Mucosa of descending colon (tissue), 3 donors: Measurements from ENCODE around the gene RHOG. TPM values are rescaled to one million over a fixed set of nuclear protein-coding genes. Genes with fewer than 3 reads are reported as not detected.

Experiments used
- ATAC-seq: fragments of 200-7000 bp; cut with Tn5 transposase; one replicate; pipeline ENCODE4 v1.9.1; 2020; ENCODE audit warnings: mild to moderate bottlenecking, moderate library complexity
- DNase-seq, 3 donors: peaks; one replicate each; pipeline ENCODE4 v3.0.0-alpha.2; 2020
- H3K36me3 ChIP-seq: fragments of 200-600 bp; one replicate; pipeline ENCODE4 v1.8.0; 2021; ENCODE audit warnings: low read depth, mild to moderate bottlenecking
- H3K4me1 ChIP-seq: fragments of 200-600 bp; one replicate; pipeline ENCODE4 v1.8.0; 2021; ENCODE audit warnings: low read depth, mild to moderate bottlenecking
- H3K4me3 ChIP-seq: fragments of 200-600 bp; one replicate; pipeline ENCODE4 v1.8.0; 2021; ENCODE audit warnings: mild to moderate bottlenecking
- H3K9me3 ChIP-seq: fragments of 200-600 bp; one replicate; pipeline ENCODE4 v1.8.0; 2021; ENCODE audit warnings: mild to moderate bottlenecking
- intact Hi-C, 2 donors: fragments of 100-400 bp; cut with DNase I in 1 of 2; cut with micrococcal nuclease in 1 of 2; formaldehyde crosslinking; loops; one replicate each; pipeline versions ENCODE4 v1.11.0 to v1.11.1; 2022; cut with DNase I, micrococcal nuclease
- total RNA-seq, 3 donors: library from RNA; stranded (reverse); fragmentation: NEBNext Ultra II Directional in 2 of 3; extraction: Animal tissue kit (Norgen Biotek cat#: 25700) in 2 of 3; gene quantifications; one replicate each; pipeline versions ENCODE4 v1.2.1 to v1.2.4, GENCODE V29; 2021 to 2023
- TF ChIP-seq, protein P1 (sequence below): fragments of 200-600 bp; IDR thresholded peaks from one replicate; pipeline ENCODE4 v1.8.0; 2022; ENCODE audit warnings: antibody characterized with exemption, mild to moderate bottlenecking
- donor health status: DM: no; HTN: no; CAD: no; lungs with moderate emphysema.
- donor health status: DM: no; HTN: no; CAD: no.
- donor health status: DM: no; HTN: yes; CAD: no.

Gene RHOG
- total RNA-seq, 3 donors from 2014 or later, result 62.7 to 77.2 (median 74.1) TPM

- H3K36me3 ChIP-seq, result no peaks in the 10 kb centered on the region
- intact Hi-C loops, result no loop called here
- H3K4me1 ChIP-seq, result peaks cover 19% of the 10 kb centered on the region
- H3K4me3 ChIP-seq, result no peak overlapping the region
- ATAC-seq (no peak), DNase-seq (no peak)
- TF ChIP-seq, protein P1, sequence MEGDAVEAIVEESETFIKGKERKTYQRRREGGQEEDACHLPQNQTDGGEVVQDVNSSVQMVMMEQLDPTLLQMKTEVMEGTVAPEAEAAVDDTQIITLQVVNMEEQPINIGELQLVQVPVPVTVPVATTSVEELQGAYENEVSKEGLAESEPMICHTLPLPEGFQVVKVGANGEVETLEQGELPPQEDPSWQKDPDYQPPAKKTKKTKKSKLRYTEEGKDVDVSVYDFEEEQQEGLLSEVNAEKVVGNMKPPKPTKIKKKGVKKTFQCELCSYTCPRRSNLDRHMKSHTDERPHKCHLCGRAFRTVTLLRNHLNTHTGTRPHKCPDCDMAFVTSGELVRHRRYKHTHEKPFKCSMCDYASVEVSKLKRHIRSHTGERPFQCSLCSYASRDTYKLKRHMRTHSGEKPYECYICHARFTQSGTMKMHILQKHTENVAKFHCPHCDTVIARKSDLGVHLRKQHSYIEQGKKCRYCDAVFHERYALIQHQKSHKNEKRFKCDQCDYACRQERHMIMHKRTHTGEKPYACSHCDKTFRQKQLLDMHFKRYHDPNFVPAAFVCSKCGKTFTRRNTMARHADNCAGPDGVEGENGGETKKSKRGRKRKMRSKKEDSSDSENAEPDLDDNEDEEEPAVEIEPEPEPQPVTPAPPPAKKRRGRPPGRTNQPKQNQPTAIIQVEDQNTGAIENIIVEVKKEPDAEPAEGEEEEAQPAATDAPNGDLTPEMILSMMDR, result no peak
- no peaks in the 10 kb centered on the region for H3K9me3 ChIP-seq
These were observed 2.6 kb upstream of the RHOG start for GRCh38 chr11:3843326-3843725.

DNA sequence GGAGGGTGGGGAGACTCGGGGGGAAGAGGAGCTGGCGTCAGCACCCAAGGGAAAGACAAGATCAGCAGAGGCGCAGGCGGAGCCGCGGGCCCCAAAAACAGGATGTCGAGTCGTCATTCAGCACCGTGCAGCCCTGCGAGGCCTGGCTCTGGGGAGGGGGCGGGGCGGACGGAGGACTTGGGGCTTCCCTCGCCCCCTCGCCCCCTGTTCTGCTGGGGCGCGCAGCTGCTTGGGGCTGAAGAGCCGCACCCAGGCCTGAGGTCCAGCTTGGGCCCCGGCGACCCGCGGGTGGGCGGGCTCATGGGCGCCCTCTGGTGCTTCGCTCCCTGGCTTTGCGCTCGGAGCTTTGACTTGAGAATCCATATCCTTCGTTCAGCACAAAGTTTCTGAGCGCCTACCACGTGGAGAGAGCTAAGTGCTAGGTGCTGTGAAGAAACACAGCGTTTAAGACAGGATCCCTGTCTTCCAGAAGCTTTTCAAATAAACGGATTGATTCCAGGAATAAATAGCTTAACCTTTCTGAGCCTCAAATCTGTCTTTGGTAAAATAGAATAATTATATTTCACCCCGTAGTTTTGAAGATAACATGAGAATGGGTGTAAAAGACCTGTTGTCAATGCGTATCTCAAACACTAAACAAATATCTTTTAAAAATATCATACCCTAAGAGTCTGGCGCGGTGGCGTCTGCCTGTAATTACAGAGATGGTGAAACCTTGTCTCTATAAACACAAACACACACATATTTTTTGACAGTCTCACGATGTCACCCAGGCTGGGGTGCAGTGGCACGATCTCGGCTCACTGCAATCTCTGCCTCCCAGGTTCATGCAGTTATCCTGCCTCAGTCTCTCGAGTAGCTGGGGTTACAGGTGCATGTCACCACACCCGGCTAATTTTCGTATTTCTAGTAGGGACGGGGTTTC, 929 bp upstream of the RHOG start:
- peak overlapping the region; percentile 59 for H3K4me3 ChIP-seq
- no peaks in the 10 kb centered on the region for H3K9me3 ChIP-seq
- ATAC-seq (peak; percentile 77), DNase-seq (peak; percentile 93 to 94 (median 93))
- intact Hi-C loops, result no loop called here
- H3K36me3 ChIP-seq, result no peaks in the 10 kb centered on the region
- peaks cover 27% of the 10 kb centered on the region for H3K4me1 ChIP-seq
- TF ChIP-seq, protein P1, result peak; percentile 72

GRCh38 chr11:3840004-3840869, 522 bp downstream of the RHOG start:
- ATAC-seq, result peak; percentile 60
- Histone ChIP-seq H3K9me3 (no peaks in the 10 kb centered on the region), H3K36me3 (no peaks in the 10 kb centered on the region), H3K4me3 (peak overlapping the region; percentile 59), H3K4me1 (peaks cover 39% of the 10 kb centered on the region)
- DNase-seq, result peak in 2 of 3 donors; percentile 39 to 65
- intact Hi-C loops, result no loop called here
- TF ChIP-seq, protein P1, result no peak

GRCh38 chr11:3838504-3838903, 2.3 kb downstream of the RHOG start:
- ATAC-seq, result no peak
- TF ChIP-seq, protein P1, result no peak
- peaks cover 50% of the 10 kb centered on the region for H3K4me1 ChIP-seq
- no peak overlapping the region for H3K4me3 ChIP-seq
- DNase-seq, result no peak
- no peaks in the 10 kb centered on the region for H3K9me3 ChIP-seq
- intact Hi-C loops, result no loop called here
- H3K36me3 ChIP-seq, result no peaks in the 10 kb centered on the region

GRCh38 chr11:3837793-3838192, 3.0 kb downstream of the RHOG start:
- TF ChIP-seq, protein P1, result no peak
- Histone ChIP-seq H3K9me3 (no peaks in the 10 kb centered on the region), H3K36me3 (no peaks in the 10 kb centered on the region), H3K4me3 (no peak overlapping the region), H3K4me1 (peaks cover 51% of the 10 kb centered on the region)
- intact Hi-C loops, result no loop called here
- DNase-seq, result peak in 1 of 3 donors; percentile 42
- no peak for ATAC-seq
